ENCODE results near the gene EMC10.

Gene EMC10

DNA sequence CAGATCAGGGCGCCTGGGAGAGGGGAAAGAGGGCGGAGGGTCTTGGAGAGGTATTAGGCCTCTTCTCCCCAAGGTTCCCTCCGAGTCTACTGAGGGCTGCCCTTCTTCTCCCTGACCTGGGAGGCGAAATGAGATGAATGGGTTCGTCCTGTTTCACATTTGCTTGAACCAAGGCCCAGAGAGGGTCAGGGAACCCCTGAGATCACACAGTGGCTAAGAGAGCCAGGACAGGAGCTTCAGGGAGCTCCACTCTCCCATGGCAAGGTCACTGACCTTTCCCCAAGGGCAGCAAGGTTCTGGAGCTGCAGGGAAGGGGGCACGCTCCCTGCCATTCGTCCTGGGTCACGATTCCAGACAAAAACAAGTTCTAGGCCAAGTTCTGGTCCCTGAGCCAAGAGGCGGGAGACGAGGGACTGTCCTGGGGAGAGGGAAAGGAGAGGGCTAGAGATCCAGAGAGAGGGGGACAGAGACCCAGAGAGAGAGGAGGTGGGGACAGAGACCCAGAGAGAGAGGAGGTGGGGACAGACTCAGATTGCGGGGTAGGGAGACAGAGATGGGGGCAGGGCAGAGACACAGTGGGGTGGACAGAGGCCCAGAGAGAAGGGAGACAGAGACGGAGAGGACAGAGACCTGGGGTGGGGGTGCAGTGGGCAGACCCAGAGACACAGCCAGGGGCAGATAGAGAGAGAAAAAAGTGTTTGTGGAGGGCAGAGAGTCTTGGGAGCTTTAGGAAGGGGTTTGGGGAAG, 36.9 kb downstream of the EMC10 start:
- Histone ChIP-seq H3K9me2 (replicated peaks; ENCODE audit: control insufficient read depth, low read length) (no peaks in the 10 kb centered on the region), H3K4me1 (ENCODE audit: control insufficient read depth, low read length) (peaks cover 14% of the 10 kb centered on the region), H3F3A (ENCODE audit: control insufficient read depth, insufficient read depth) (no peaks in the 10 kb centered on the region), H3K4me2 (ENCODE audit: low read length) (no peak overlapping the region), H3K36me3 (ENCODE audit: control insufficient read depth, low read length) (no peaks in the 10 kb centered on the region), H4K20me1 (ENCODE audit: control insufficient read depth, insufficient read depth, low read depth, low read length) (no peaks in the 10 kb centered on the region), H3K27ac (ENCODE audit: low read depth, low read length) (no peak overlapping the region), H3K27me3 (ENCODE audit: control insufficient read depth, low read length) (no peaks in the 10 kb centered on the region), H3K79me2 (ENCODE audit: control insufficient read depth, low read length) (peaks cover 3% of the 10 kb centered on the region; the same call in 1 of the 2 replicates), H3K9me3 (ENCODE audit: control insufficient read depth, insufficient read depth, low read length) (no peaks in the 10 kb centered on the region), H3K4me3 (ENCODE audit: low read length) (no peak overlapping the region)
- no peak for TF ChIP-seq EZH2phosphoT487 (IDR thresholded peaks at IDR 0.05; ENCODE audit: borderline replicate concordance, low read length)
- TF ChIP-seq, protein P1, sequence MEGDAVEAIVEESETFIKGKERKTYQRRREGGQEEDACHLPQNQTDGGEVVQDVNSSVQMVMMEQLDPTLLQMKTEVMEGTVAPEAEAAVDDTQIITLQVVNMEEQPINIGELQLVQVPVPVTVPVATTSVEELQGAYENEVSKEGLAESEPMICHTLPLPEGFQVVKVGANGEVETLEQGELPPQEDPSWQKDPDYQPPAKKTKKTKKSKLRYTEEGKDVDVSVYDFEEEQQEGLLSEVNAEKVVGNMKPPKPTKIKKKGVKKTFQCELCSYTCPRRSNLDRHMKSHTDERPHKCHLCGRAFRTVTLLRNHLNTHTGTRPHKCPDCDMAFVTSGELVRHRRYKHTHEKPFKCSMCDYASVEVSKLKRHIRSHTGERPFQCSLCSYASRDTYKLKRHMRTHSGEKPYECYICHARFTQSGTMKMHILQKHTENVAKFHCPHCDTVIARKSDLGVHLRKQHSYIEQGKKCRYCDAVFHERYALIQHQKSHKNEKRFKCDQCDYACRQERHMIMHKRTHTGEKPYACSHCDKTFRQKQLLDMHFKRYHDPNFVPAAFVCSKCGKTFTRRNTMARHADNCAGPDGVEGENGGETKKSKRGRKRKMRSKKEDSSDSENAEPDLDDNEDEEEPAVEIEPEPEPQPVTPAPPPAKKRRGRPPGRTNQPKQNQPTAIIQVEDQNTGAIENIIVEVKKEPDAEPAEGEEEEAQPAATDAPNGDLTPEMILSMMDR (IDR thresholded peaks at IDR 0.05; ENCODE audit: low read depth, low read length, poor library complexity, severe bottlenecking): no peak

DNA sequence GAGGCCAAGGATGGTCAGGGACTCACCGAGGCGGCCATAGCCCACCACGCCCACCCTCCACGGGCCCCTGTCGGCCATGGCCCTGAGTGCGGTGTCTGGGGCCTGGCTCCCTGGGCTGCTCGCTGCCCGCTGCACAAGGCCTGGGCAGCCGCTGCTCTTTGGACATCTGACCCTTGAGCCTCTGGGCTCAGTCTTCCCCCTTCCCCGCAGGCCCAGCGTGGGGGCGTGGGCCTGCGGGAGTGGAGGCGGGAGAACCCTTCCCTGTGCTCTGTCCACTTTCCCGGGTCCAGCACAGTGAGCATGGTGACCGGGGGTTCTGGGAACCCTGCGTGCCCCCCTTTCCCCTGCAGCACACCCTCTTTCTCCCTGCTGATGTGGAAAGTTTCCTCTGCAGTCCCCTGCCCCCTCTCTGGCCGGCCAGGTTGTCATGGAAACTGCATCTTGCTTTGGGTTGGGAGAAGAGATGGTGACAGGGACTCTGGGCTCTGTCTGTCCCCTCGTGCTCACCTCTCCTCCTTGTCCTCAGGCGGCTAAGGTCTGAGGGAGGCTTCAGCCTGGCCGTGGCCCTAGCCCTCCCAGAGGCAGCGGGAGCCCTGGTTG, 37.5 kb downstream of the EMC10 start, which contains the start of gene ASPDH:
Gene ASPDH (minus strand): TSS at position 168 of the 600 bp plus-strand sequence. CDS start 90 bp downstream, at position 78.
- Histone ChIP-seq H3K9me2 (replicated peaks; ENCODE audit: control insufficient read depth, low read length) (no peaks in the 10 kb centered on the region), H3K79me2 (ENCODE audit: control insufficient read depth, low read length) (peaks cover 3% of the 10 kb centered on the region; the same call in 1 of the 2 replicates), H3K27ac (ENCODE audit: low read depth, low read length) (no peak within 1 kb of the TSS), H3K9me3 (ENCODE audit: control insufficient read depth, insufficient read depth, low read length) (no peaks in the 10 kb centered on the region), H3K4me1 (ENCODE audit: control insufficient read depth, low read length) (peaks cover 14% of the 10 kb centered on the region), H3K4me2 (ENCODE audit: low read length) (no peak within 1 kb of the TSS), H3K36me3 (ENCODE audit: control insufficient read depth, low read length) (no peaks in the 10 kb centered on the region), H3F3A (ENCODE audit: control insufficient read depth, insufficient read depth) (no peaks in the 10 kb centered on the region), H3K4me3 (ENCODE audit: low read length) (no peak within 1 kb of the TSS), H3K27me3 (ENCODE audit: control insufficient read depth, low read length) (no peaks in the 10 kb centered on the region), H4K20me1 (ENCODE audit: control insufficient read depth, insufficient read depth, low read depth, low read length) (no peaks in the 10 kb centered on the region)
- TF ChIP-seq, protein P1 (IDR thresholded peaks at IDR 0.05; ENCODE audit: low read depth, low read length, poor library complexity, severe bottlenecking): no peak
- TF ChIP-seq EZH2phosphoT487 (IDR thresholded peaks at IDR 0.05; ENCODE audit: borderline replicate concordance, low read length): no peak

DNA sequence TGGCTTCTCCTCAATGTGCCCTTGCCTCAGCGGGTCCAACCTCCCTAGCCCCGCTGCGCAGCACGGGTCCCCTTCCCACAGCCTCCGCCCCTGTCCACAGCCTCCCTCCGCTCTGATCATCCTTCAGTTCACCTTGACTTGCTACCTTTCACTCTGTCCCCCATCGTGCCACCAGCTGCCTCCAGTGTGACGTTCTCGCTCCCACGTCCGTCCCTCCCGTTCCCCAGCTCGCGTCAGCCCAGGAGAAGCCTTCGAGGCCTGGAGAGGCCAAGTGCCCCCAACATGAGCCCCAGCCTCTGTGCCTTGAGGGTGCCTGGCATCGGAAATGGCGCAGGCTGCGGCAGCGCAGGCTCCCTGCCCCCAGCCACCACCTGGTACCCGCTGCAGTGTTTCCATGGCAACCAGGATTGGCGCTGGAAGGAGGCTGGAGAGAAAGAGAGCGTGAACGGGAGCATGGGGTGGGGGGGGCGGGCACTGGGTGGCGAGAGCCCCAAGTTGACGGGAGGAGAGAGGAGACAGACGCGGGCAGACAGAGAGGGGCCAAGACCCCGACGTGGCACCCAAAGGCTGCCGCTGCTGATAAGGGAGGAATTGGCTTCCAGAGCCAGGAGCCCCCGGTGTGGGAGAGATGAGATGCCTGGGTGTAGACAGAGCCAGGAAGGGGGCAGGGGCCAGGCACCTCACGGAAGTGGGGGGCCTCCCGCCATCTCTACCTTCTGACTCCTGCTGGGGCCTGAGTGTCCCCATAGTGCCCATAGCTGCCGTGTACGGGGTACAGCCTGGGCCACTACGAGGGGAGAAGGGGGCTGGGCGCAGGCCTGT, 38.2 kb downstream of the EMC10 start:
- Histone ChIP-seq H3K27me3 (ENCODE audit: control insufficient read depth, low read length) (no peaks in the 10 kb centered on the region), H3K36me3 (ENCODE audit: control insufficient read depth, low read length) (no peaks in the 10 kb centered on the region), H3K79me2 (ENCODE audit: control insufficient read depth, low read length) (peaks cover 3% of the 10 kb centered on the region; the same call in 1 of the 2 replicates), H3K27ac (ENCODE audit: low read depth, low read length) (no peak overlapping the region), H3K4me1 (ENCODE audit: control insufficient read depth, low read length) (peaks cover 14% of the 10 kb centered on the region), H3K9me2 (replicated peaks; ENCODE audit: control insufficient read depth, low read length) (no peaks in the 10 kb centered on the region), H3K4me3 (ENCODE audit: low read length) (no peak overlapping the region), H3K9me3 (ENCODE audit: control insufficient read depth, insufficient read depth, low read length) (no peaks in the 10 kb centered on the region), H3F3A (ENCODE audit: control insufficient read depth, insufficient read depth) (no peaks in the 10 kb centered on the region), H4K20me1 (ENCODE audit: control insufficient read depth, insufficient read depth, low read depth, low read length) (no peaks in the 10 kb centered on the region), H3K4me2 (ENCODE audit: low read length) (no peak overlapping the region)
- no peak for TF ChIP-seq EZH2phosphoT487 (IDR thresholded peaks at IDR 0.05; ENCODE audit: borderline replicate concordance, low read length)
- TF ChIP-seq, protein P1 (IDR thresholded peaks at IDR 0.05; ENCODE audit: low read depth, low read length, poor library complexity, severe bottlenecking): no peak
